ENCODE results near the gene OBSCN.

Gene OBSCN

DNA sequence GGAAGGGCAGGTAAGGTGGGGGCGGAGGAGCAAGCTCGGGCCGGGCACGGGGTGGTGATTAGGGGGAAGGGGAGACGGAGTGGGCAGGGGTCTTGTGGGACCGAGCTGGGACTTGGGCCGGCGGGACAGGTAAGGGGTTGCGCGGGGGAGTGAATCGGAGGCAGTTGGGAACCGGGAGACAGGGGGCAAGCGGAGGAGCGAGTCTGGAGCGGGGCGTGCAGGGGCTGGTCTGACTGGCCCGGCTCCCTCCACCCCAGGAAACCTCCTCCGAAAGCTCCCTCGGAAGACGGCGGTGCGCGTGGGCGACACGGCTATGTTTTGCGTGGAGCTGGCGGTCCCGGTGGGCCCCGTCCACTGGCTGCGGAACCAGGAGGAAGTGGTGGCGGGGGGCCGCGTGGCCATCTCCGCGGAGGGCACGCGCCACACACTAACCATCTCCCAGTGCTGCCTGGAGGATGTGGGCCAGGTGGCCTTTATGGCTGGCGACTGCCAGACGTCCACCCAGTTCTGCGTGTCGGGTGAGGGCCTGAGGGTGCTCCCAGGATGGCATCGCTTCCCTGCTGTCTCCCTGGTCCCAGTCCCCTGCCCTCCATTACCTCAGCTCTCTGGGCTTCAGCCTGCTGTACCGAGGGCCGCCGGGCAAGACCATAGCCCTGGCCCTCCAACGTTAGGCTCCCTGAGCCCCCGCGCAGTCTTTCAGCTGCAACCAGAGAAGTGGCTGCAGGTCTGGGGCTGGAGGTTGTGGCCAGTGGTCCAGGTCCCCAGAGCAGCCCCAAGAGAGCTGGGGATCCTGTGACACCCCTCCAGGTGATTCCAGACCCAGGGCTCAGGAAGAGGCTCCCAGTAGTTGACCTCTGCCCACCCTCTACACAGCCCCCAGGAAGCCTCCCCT lies 6.3 kb downstream of the OBSCN start:
- TF ChIP-seq, protein P1, sequence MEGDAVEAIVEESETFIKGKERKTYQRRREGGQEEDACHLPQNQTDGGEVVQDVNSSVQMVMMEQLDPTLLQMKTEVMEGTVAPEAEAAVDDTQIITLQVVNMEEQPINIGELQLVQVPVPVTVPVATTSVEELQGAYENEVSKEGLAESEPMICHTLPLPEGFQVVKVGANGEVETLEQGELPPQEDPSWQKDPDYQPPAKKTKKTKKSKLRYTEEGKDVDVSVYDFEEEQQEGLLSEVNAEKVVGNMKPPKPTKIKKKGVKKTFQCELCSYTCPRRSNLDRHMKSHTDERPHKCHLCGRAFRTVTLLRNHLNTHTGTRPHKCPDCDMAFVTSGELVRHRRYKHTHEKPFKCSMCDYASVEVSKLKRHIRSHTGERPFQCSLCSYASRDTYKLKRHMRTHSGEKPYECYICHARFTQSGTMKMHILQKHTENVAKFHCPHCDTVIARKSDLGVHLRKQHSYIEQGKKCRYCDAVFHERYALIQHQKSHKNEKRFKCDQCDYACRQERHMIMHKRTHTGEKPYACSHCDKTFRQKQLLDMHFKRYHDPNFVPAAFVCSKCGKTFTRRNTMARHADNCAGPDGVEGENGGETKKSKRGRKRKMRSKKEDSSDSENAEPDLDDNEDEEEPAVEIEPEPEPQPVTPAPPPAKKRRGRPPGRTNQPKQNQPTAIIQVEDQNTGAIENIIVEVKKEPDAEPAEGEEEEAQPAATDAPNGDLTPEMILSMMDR (conservative IDR thresholded peaks at IDR 0.05): no peak
- TF ChIP-seq ZFX (IDR thresholded peaks at IDR 0.05): no peak
- H3K27ac ChIP-seq: peak overlapping the region; percentile 81; the same call in 1 of the 2 replicates

DNA sequence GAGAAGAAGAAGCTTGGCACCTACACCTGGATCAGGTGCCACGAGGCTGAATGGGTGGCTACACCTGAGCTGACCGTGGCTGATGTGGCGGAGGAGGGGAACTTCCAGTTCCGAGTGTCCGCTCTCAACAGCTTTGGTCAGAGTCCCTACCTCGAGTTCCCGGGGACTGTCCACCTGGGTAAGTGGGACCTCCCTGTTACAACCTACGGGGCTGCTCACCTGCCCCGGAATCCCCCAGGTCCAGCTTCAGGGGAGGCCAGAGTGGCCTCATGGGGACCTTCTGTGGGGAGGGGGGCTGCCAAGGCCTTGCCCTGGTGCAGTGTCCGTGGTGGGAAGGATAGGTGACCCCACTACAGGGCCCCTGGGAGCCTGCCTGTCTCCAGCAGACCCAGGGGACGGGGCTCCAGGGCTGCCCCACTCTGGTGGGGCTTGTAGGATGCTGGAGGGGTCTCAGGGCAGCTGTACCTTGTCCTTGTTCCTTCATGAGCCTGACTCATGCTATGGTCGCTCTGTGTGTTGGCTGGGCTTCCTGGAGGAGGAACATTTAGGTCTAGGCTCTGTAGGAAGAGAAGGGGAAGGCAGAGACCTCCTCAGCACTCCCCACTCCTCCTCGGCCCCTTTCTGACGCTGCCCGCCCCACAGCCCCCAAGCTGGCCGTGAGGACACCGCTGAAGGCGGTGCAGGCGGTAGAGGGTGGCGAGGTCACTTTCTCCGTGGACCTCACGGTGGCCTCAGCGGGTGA lies 7.2 kb downstream of the OBSCN start:
- H3K27ac ChIP-seq: no peak overlapping the region
- TF ChIP-seq, protein P1 (conservative IDR thresholded peaks at IDR 0.05): no peak
- TF ChIP-seq ZFX (IDR thresholded peaks at IDR 0.05): no peak

DNA sequence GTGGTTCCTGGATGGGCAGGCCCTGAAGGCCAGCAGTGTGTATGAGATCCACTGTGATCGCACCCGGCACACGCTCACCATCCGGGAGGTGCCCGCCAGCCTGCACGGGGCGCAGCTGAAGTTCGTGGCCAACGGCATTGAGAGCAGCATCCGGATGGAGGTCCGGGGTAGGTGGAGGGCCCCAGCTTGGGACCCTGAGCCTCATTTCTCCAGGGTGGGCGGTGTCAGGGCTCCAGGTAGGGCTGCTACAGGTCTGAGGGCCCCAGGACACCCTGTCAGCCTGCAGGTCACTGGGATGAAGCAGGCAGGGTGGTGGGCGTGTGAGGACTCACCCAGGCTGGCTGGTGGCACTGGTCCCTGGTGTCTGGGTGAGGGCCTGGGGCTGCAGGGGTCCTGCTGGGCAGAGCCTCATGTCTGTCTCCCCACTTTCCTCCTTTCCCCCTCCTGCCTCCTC lies 7.8 kb downstream of the OBSCN start:
- no peak overlapping the region for H3K27ac ChIP-seq
- TF ChIP-seq, protein P1 (conservative IDR thresholded peaks at IDR 0.05): no peak
- TF ChIP-seq ZFX (IDR thresholded peaks at IDR 0.05): no peak

DNA sequence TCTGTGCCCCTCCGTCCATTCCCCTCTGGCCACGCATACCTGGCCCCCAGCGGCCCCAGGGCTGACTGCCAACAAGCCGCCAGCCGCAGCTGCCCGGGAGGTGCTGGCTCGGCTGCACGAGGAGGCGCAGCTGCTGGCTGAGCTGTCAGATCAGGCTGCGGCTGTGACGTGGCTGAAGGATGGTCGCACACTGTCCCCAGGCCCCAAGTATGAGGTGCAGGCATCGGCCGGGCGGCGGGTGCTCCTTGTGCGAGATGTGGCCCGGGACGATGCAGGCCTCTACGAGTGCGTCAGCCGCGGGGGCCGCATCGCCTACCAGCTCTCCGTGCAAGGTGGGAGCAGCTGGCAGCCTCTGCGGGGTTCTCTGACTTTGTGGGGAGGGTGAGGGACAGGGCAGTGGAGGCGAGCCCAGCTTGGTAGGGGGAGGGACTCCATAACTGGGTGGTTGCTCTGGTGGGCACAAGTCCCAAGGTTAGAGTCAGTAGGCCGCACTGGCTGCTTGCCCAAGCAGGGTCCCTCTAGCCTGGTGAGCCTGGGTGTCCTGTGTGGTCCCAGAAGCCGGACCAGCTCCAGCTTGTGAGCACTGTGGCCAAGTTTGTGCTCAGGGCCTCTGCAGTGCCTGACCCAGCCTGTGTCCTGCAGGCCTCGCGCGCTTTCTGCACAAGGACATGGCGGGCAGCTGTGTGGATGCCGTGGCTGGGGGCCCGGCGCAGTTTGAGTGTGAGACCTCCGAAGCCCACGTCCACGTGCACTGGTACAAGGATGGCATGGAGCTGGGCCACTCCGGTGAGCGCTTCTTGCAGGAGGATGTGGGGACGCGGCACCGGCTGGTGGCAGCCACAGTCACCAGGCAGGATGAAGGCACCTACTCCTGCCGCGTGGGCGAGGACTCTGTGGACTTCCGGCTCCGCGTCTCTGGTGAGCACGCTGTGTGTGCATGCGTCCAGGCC lies 8.8 kb downstream of the OBSCN start:
- no peak overlapping the region for H3K27ac ChIP-seq
- TF ChIP-seq ZFX (IDR thresholded peaks at IDR 0.05): no peak
- TF ChIP-seq, protein P1 (conservative IDR thresholded peaks at IDR 0.05): no peak

DNA sequence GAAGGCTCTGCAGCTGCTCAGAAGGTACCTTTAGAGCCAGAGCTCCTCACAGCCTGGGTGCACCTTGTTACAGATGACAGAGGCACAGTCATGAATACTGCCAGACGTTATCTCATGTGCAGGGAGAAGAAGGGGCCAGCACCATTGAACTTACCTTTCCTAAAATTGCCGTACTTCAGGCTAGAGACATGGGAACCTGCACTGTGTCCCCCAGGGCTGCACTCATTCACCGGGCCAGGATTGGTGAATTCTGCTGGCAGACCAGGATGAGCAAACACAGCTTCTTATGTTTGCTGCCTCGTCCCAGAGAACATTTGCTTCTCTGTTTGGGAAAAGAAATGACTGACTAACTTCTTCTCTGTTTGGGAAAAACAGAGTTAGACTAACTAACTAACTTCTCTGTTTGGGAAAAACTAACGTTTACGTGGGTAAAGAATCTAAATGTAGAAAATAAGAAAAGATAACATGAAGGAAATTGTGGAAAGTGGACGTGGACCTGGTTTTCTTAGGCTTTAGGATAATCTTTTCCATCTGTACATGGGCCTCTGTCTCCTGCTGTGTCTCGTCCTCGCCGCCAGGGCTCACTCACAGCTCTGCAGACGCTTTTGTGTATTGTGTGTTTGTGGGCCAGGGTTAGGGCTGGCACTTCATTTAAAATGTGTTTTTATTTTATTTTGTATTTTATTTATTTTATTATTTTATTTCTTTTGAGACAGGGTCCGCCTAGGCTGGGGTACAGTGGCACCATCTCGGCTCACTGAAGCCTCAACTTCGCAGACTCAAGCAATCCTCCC lies 9.9 kb downstream of the OBSCN start:
- no peak for TF ChIP-seq ZFX (IDR thresholded peaks at IDR 0.05)
- TF ChIP-seq, protein P1 (conservative IDR thresholded peaks at IDR 0.05): no peak
- no peak overlapping the region for H3K27ac ChIP-seq

DNA sequence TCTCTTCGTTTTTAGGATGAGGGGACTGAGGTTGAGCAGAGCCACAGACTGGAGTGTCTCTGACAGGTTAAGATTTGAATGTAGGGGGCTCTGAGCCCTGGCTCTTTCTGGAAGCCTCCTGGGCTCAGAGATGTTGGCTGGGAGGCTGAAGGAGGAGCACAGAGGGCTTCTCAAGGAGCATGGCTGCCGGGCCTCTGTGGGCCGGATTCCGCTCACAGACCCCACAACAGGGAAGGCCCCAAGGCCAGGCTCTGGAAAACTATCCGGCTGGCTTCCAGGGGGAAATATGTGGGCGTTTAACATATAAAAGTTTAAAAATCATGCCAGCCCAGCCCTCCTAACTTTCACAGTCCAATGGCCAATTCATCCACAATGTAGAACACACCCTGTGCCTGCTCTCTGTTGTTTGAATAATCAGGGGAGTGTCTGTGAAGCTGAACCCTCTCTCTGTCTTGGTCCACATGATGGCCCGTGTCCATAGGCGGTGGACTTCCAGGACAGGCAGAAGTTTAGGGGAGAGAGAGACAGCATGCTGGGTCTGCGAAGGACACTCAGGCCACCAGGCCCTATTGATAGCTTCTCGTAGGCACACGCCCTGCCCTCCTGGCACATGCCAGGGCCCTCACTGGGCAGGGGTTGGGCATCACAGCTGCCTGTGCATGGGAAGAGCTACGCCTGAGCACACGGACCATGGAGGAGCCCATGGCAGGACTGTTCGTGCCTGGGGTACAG lies 10.8 kb downstream of the OBSCN start:
- TF ChIP-seq, protein P1 (conservative IDR thresholded peaks at IDR 0.05): no peak
- no peak for TF ChIP-seq ZFX (IDR thresholded peaks at IDR 0.05)
- H3K27ac ChIP-seq: no peak overlapping the region

All from C4-2B (cell line).